Measurements from ENCODE around the gene ITPR2.

The ITPR2 gene

GRCh38 chr12:26460361-26460760 is 372.6 kb downstream of the ITPR2 start:
- TF ChIP-seq, protein P1, sequence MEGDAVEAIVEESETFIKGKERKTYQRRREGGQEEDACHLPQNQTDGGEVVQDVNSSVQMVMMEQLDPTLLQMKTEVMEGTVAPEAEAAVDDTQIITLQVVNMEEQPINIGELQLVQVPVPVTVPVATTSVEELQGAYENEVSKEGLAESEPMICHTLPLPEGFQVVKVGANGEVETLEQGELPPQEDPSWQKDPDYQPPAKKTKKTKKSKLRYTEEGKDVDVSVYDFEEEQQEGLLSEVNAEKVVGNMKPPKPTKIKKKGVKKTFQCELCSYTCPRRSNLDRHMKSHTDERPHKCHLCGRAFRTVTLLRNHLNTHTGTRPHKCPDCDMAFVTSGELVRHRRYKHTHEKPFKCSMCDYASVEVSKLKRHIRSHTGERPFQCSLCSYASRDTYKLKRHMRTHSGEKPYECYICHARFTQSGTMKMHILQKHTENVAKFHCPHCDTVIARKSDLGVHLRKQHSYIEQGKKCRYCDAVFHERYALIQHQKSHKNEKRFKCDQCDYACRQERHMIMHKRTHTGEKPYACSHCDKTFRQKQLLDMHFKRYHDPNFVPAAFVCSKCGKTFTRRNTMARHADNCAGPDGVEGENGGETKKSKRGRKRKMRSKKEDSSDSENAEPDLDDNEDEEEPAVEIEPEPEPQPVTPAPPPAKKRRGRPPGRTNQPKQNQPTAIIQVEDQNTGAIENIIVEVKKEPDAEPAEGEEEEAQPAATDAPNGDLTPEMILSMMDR (IDR thresholded peaks at IDR 0.05; ENCODE audit: low read depth, low read length) = no peak
- Histone ChIP-seq H3K4me3 (ENCODE audit: low read depth, low read length) (no peak overlapping the region), H3K27me3 (no peaks in the 10 kb centered on the region), H3K9me3 (no peaks in the 10 kb centered on the region), H3K36me3 (no peaks in the 10 kb centered on the region), H3K4me1 (no peaks in the 10 kb centered on the region; the same call in 1 of the 2 replicates)
- no peak for DNase-seq

GRCh38 chr12:26455936-26456574 is 376.9 kb downstream of the ITPR2 start:
- no peak for DNase-seq
- TF ChIP-seq, protein P1 (IDR thresholded peaks at IDR 0.05; ENCODE audit: low read depth, low read length) = no peak
- H3K9me3 ChIP-seq = no peaks in the 10 kb centered on the region
- no peaks in the 10 kb centered on the region for H3K36me3 ChIP-seq
- H3K4me3 ChIP-seq (ENCODE audit: low read depth, low read length) = no peak overlapping the region
- no peaks in the 10 kb centered on the region for H3K4me1 ChIP-seq
- H3K27me3 ChIP-seq = no peaks in the 10 kb centered on the region

- no peaks in the 10 kb centered on the region for H3K9me3 ChIP-seq
- no peak overlapping the region for H3K4me3 ChIP-seq (ENCODE audit: low read depth, low read length)
- DNase-seq = no peak
- H3K27me3 ChIP-seq = no peaks in the 10 kb centered on the region
- H3K4me1 ChIP-seq = no peaks in the 10 kb centered on the region
- H3K36me3 ChIP-seq = no peaks in the 10 kb centered on the region
- TF ChIP-seq, protein P1 (IDR thresholded peaks at IDR 0.05; ENCODE audit: low read depth, low read length) = no peak
Observed at GRCh38 chr12:26453246-26453645, 379.7 kb downstream of the ITPR2 start.

GRCh38 chr12:26452511-26452910 is 380.5 kb downstream of the ITPR2 start:
- Histone ChIP-seq H3K4me3 (ENCODE audit: low read depth, low read length) (no peak overlapping the region), H3K27me3 (no peaks in the 10 kb centered on the region), H3K36me3 (no peaks in the 10 kb centered on the region), H3K4me1 (no peaks in the 10 kb centered on the region), H3K9me3 (no peaks in the 10 kb centered on the region)
- DNase-seq = no peak
- TF ChIP-seq, protein P1 (IDR thresholded peaks at IDR 0.05; ENCODE audit: low read depth, low read length) = no peak

DNA sequence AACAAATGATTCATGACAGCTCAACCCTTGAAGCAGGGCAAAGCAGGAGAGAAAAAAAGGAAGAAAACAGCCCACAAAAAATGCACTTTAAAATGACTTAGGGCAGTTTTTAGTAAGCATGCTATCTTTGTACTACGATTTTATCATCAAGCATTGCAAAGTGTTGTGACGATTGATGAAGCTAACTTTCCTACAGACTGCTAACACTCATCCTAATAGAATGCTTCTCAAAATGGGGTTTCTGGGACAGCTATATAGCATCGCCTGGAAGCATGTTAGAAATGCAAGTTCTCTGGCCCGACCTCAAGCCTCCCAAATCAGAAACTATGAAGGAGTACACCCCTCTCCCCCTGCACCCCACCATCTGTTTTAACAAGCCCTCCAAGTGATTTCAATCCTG is 381.2 kb downstream of the ITPR2 start:
- Histone ChIP-seq H3K4me3 (ENCODE audit: low read depth, low read length) (no peak overlapping the region), H3K4me1 (no peaks in the 10 kb centered on the region), H3K9me3 (no peaks in the 10 kb centered on the region), H3K27me3 (no peaks in the 10 kb centered on the region), H3K36me3 (no peaks in the 10 kb centered on the region)
- DNase-seq = no peak
- TF ChIP-seq, protein P1 (IDR thresholded peaks at IDR 0.05; ENCODE audit: low read depth, low read length) = no peak

GRCh38 chr12:26445909-26446308 is 387.1 kb downstream of the ITPR2 start:
- Histone ChIP-seq H3K36me3 (no peaks in the 10 kb centered on the region), H3K4me1 (no peaks in the 10 kb centered on the region), H3K27me3 (no peaks in the 10 kb centered on the region), H3K9me3 (no peaks in the 10 kb centered on the region), H3K4me3 (ENCODE audit: low read depth, low read length) (no peak overlapping the region)
- TF ChIP-seq, protein P1 (IDR thresholded peaks at IDR 0.05; ENCODE audit: low read depth, low read length) = no peak
- no peak for DNase-seq
